HepG2 (cell line): ENCODE data around the gene ATP2B3. TPM values are rescaled to one million over a fixed set of nuclear protein-coding genes. Genes with fewer than 3 reads are reported as not detected.

ENCODE experiments used
- ATAC-seq: fragments of 200-7000 bp; cut with Tn5 transposase; 3 replicates; pipeline ENCODE4 v1.9.1; 2020; ENCODE audit warnings: mild to moderate bottlenecking, moderate library complexity
- BruUV-seq: library from RNA; stranded (reverse); fragments of 400-500 nt; replicated peaks from 2 replicates; lab custom pipeline; 2021; lab: Mats Ljungman, UMichigan
- CTCF ChIA-PET: fragments of 300-600 bp; formaldehyde crosslinking; extraction: SDS; loops from one replicate; lab custom pipeline; 2021; ENCODE audit warnings: low total read pairs, inconsistent platforms, low intra/inter-chr PET ratio; lab: Yijun Ruan, JAX
- POLR2A ChIA-PET: fragments of 350-600 bp; sonication (Branson Sonifier 250); formaldehyde crosslinking; loops from one replicate; lab custom pipeline; 2020; ENCODE audit warnings: antibody characterized with exemption, inconsistent platforms; lab: Yijun Ruan, JAX
- DNase-seq: peaks from one replicate; pipeline ENCODE4 v3.0.0-alpha.2; 2015; ENCODE audit warnings: low spot score
- FAIRE-seq: peaks from 3 replicates; lab custom pipeline; 2011; peaks lifted over from hg19 to GRCh38; lab: Jason Lieb, UNC
- H2AFZ ChIP-seq: one replicate; pipeline ENCODE4 v1.6.1; 2011; ENCODE audit warnings: low read length, inconsistent platforms
- H3K27ac ChIP-seq: fragments of 300-600 bp; 3 replicates; pipeline ENCODE4 v1.8.0; 2011; ENCODE audit warnings: mixed run types, mild to moderate bottlenecking, mixed read lengths, low read length, inconsistent platforms; ENCODE audit not compliant: insufficient read depth; ENCODE audit errors: extremely low read length
- H3K27me3 ChIP-seq, 2 experiments: fragments of 200-600 bp in 1 of 2; 2 replicates in 1 of 2; 3 replicates in 1 of 2; pipeline versions ENCODE4 v1.6.0 to v1.8.0; 2011; ENCODE audit warnings: low read length in 2 of 2, mild to moderate bottlenecking in 2 of 2, moderate library complexity in 2 of 2, inconsistent platforms in 1 of 2; ENCODE audit not compliant: insufficient read depth in 2 of 2, control insufficient read depth in 1 of 2
- H3K36me3 ChIP-seq, 2 experiments: fragments of 200-600 bp in 1 of 2; replicated peaks in 1 of 2; 2 replicates in 1 of 2; 3 replicates in 1 of 2; pipeline versions ENCODE4 v1.5.1 to v1.8.0; 2011; ENCODE audit warnings: low read length in 2 of 2, inconsistent platforms in 1 of 2; ENCODE audit not compliant: insufficient read depth in 2 of 2, control insufficient read depth in 1 of 2
- H3K4me1 ChIP-seq: 2 replicates; pipeline ENCODE4 v1.5.1; 2012; ENCODE audit warnings: low read length, inconsistent platforms; ENCODE audit not compliant: insufficient read depth
- H3K4me2 ChIP-seq: 2 replicates; pipeline ENCODE4 v1.6.0; 2011; ENCODE audit warnings: low read depth, low read length, inconsistent platforms
- H3K4me3 ChIP-seq, 3 experiments: fragments of 200-600 bp in 1 of 3; sonication (generic), shearing (Covaris generic) in 1 of 3; replicated peaks in 1 of 3; 2 replicates each; pipeline ENCODE4 v1.5.1; 2011 to 2016; ENCODE audit warnings: low read length in 3 of 3, inconsistent platforms in 2 of 3, low read depth in 2 of 3, mild to moderate bottlenecking in 2 of 3, control low read depth in 1 of 3, mixed read lengths in 1 of 3; ENCODE audit not compliant: insufficient read depth in 1 of 3
- H3K79me2 ChIP-seq: one replicate; pipeline ENCODE4 v1.6.1; 2011; ENCODE audit warnings: low read length, inconsistent platforms; ENCODE audit not compliant: insufficient read depth
- H3K9ac ChIP-seq: 2 replicates; pipeline ENCODE4 v1.6.0; 2011; ENCODE audit warnings: mild to moderate bottlenecking, low read depth, low read length, inconsistent platforms; ENCODE audit not compliant: insufficient read depth
- H3K9me3 ChIP-seq: 2 replicates; pipeline ENCODE4 v1.5.1; 2012; ENCODE audit warnings: mild to moderate bottlenecking, low read length
- H4K20me1 ChIP-seq: 2 replicates; pipeline ENCODE4 v1.6.0; 2011; ENCODE audit warnings: inconsistent platforms, mild to moderate bottlenecking, low read length, moderate library complexity; ENCODE audit not compliant: insufficient read depth
- ARNT2 ChIP-seq: sonication (generic); formaldehyde crosslinking; IDR thresholded peaks from 2 replicates; pipeline ENCODE4 v1.8.0; 2022; ENCODE audit warnings: mild to moderate bottlenecking, low read depth, missing genetic modification reagents, moderate library complexity
- EEA1 ChIP-seq: sonication (generic); formaldehyde crosslinking; IDR thresholded peaks from 2 replicates; pipeline ENCODE4 v1.5.1; 2020; ENCODE audit warnings: mild to moderate bottlenecking, missing genetic modification reagents, borderline replicate concordance
- EP300 ChIP-seq, 3 experiments: sonication (generic) in 1 of 3; formaldehyde crosslinking in 1 of 3; IDR thresholded peaks; 2 replicates each; pipeline versions ENCODE4 v1.5.1 to v1.6.1; 2011 to 2020; ENCODE audit warnings: low read depth in 2 of 3, low read length in 2 of 3, borderline replicate concordance in 1 of 3, improper control_type of control experiment in 1 of 3, mild to moderate bottlenecking in 1 of 3, missing genetic modification reagents in 1 of 3, moderate library complexity in 1 of 3
- HNRNPLL ChIP-seq: fragments of 200-400 bp; formaldehyde crosslinking; IDR thresholded peaks from 2 replicates; pipeline ENCODE4 v1.6.1; 2017; ENCODE audit warnings: mild to moderate bottlenecking, low read depth, low read length; ENCODE audit not compliant: poor library complexity, severe bottlenecking
- HOXA5 ChIP-seq: sonication (generic); formaldehyde crosslinking; IDR thresholded peaks from 2 replicates; pipeline ENCODE4 v1.4.0; 2020; ENCODE audit warnings: missing genetic modification reagents
- KDM2A ChIP-seq: sonication (generic); formaldehyde crosslinking; IDR thresholded peaks from 2 replicates; pipeline ENCODE4 v1.4.0; 2020; ENCODE audit warnings: low read depth, missing genetic modification reagents, borderline replicate concordance
- MAFF ChIP-seq: IDR thresholded peaks from 2 replicates; pipeline ENCODE4 v1.6.1; 2011; ENCODE audit warnings: low read depth, low read length, improper control_type of control experiment
- MAZ ChIP-seq, 2 experiments: sonication (generic) in 1 of 2; formaldehyde crosslinking in 1 of 2; IDR thresholded peaks; 2 replicates each; pipeline versions ENCODE4 v1.5.0 to v1.6.1; 2012 to 2020; ENCODE audit warnings: low read depth in 2 of 2, mild to moderate bottlenecking in 2 of 2, borderline replicate concordance in 1 of 2, improper control_type of control experiment in 1 of 2, low read length in 1 of 2, missing genetic modification reagents in 1 of 2, moderate library complexity in 1 of 2
- NR2F2 ChIP-seq: IDR thresholded peaks from 2 replicates; pipeline ENCODE4 v1.6.1; 2012; ENCODE audit warnings: low read depth, inconsistent platforms, borderline replicate concordance
- RBM39 ChIP-seq: fragments of 200-400 bp; formaldehyde crosslinking; IDR thresholded peaks from one replicate; pipeline ENCODE4 v1.6.1; 2018; ENCODE audit warnings: antibody characterized with exemption, mild to moderate bottlenecking, low read depth, low read length; ENCODE audit not compliant: poor library complexity, severe bottlenecking
- SP140L ChIP-seq: sonication (generic); formaldehyde crosslinking; IDR thresholded peaks from 2 replicates; pipeline ENCODE4 v1.4.0; 2020; ENCODE audit warnings: missing genetic modification reagents, borderline replicate concordance
- SP5 ChIP-seq: IDR thresholded peaks from 2 replicates; pipeline ENCODE4 v1.6.1; 2016; ENCODE audit warnings: low read depth, borderline replicate concordance
- STAG1 ChIP-seq: sonication (generic); formaldehyde crosslinking; IDR thresholded peaks from 2 replicates; pipeline ENCODE4 v1.4.0; 2020; ENCODE audit warnings: missing genetic modification reagents
- XRCC5 ChIP-seq: fragments of 200-400 bp; formaldehyde crosslinking; optimal IDR thresholded peaks from 2 replicates; pipeline ENCODE3; 2017; ENCODE audit warnings: mild to moderate bottlenecking, low read length
- ZNF331 ChIP-seq: sonication (generic); formaldehyde crosslinking; IDR thresholded peaks from 2 replicates; pipeline ENCODE4 v1.4.0; 2020; ENCODE audit warnings: missing genetic modification reagents
- ZNF816 ChIP-seq: sonication (generic); formaldehyde crosslinking; IDR thresholded peaks from 2 replicates; pipeline ENCODE4 v1.8.0; 2022; ENCODE audit warnings: missing genetic modification reagents, mild to moderate bottlenecking, borderline replicate concordance
- ZSCAN9 ChIP-seq: IDR thresholded peaks from 2 replicates; pipeline ENCODE4 v1.6.1; 2016; ENCODE audit warnings: borderline replicate concordance
- WGBS: methylation state at CpG from one replicate; pipeline ENCODE4 v1.1.6; 2017; ENCODE audit warnings: low lambda C conversion rate; 5-methylcytosine and 5-hydroxymethylcytosine counted together
- in situ Hi-C: cut with HindIII; loops from 2 replicates; pipeline ENCODE4 v1.10.0; 2017; ENCODE audit warnings: low pct_unique_long_range_greater_than_20kb; ENCODE audit not compliant: extremely low pct_ligation_motif_present
- intact Hi-C: fragments of 100-400 bp; cut with micrococcal nuclease; formaldehyde crosslinking; loops from one replicate; pipeline ENCODE4 v1.10.0; 2022; ENCODE audit not compliant: unreplicated experiment
- polyA plus RNA-seq, 8 experiments: library from polyadenylated mRNA; depleted of rRNA in 3 of 8; stranded (reverse) in 7 of 8; unstranded in 1 of 8; fragments of >200 nt; fragmentation: Illumina TruSeq in 4 of 8; extraction: Trizol in 4 of 8; gene quantifications; 2 replicates each; pipeline versions ENCODE4 v1.2.1 to v1.2.3, GENCODE V29; 2011 to 2016; ENCODE audit warnings: low read depth in 4 of 8, missing spikeins in 1 of 8, mixed read lengths in 1 of 8; ENCODE audit not compliant: insufficient read depth in 1 of 8
- total RNA-seq, 5 experiments: library from RNA; depleted of rRNA; stranded (reverse); fragments of >200 nt; fragmentation: Illumina TruSeq; extraction: Trizol; gene quantifications; 2 replicates each; pipeline ENCODE4 v1.2.3, GENCODE V29; 2016; ENCODE audit warnings: low read depth in 1 of 5
- TF ChIP-seq, protein P1 (sequence below): sonication (generic); formaldehyde crosslinking; IDR thresholded peaks from 2 replicates; pipeline ENCODE4 v1.5.0; 2020; ENCODE audit warnings: mild to moderate bottlenecking, missing genetic modification reagents, moderate library complexity
- TF ChIP-seq, protein P2 (sequence below): sonication (generic); formaldehyde crosslinking; IDR thresholded peaks from 2 replicates; pipeline ENCODE4 v1.4.0; 2020; ENCODE audit warnings: missing genetic modification reagents
- TF ChIP-seq, protein P3 (sequence below): sonication (generic); IDR thresholded peaks from 2 replicates; pipeline ENCODE4 v1.6.1; 2016; ENCODE audit warnings: low read depth, borderline replicate concordance

ATP2B3 gene
- total and polyA plus RNA-seq, 2 of the 13 experiments (the other 11 are each of a cell fraction or from before 2014, with no cell fraction given): not detected

DNA sequence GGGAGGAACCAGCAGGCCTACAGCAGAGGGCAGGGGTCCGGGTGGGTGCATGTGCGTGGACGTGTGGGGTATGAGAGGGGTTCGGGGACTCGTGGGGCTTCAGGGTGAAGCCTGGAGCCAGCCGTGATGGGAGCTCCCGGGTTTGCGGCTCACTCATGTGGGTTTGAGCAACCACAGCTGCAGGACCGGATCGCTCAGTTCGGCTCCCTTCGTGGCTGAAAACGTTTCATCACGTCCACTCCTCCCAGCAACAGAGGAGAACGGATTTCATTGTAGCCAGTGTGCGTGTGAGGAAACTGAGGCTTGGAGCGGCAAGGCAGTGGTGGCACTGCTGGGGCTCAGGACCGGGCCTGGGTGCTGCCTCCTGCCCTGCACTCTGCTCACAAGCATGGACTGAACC is 12.1 kb upstream of the ATP2B3 start (continued):
- TF ChIP-seq ZSCAN9 (CRISPR knock-in tag) (no peak), MAZ (IDR thresholded peaks at IDR 0.05; ENCODE audit: borderline replicate concordance, low read depth, low read length) (no peak), MAZ (CRISPR knock-in tag; IDR thresholded peaks at IDR 0.05; ENCODE audit: low read depth) (no peak), HOXA5 (CRISPR knock-in tag) (no peak), ARNT2 (CRISPR knock-in tag) (no peak), SP5 (no peak), EP300 (IDR thresholded peaks at IDR 0.05; ENCODE audit: low read depth in 2 of 2, low read length in 2 of 2) (no peak), EP300 (CRISPR knock-in tag; IDR thresholded peaks at IDR 0.05; ENCODE audit: borderline replicate concordance) (no peak), RBM39 (no peak), EEA1 (CRISPR knock-in tag) (no peak), SP140L (CRISPR knock-in tag) (no peak)

DNA sequence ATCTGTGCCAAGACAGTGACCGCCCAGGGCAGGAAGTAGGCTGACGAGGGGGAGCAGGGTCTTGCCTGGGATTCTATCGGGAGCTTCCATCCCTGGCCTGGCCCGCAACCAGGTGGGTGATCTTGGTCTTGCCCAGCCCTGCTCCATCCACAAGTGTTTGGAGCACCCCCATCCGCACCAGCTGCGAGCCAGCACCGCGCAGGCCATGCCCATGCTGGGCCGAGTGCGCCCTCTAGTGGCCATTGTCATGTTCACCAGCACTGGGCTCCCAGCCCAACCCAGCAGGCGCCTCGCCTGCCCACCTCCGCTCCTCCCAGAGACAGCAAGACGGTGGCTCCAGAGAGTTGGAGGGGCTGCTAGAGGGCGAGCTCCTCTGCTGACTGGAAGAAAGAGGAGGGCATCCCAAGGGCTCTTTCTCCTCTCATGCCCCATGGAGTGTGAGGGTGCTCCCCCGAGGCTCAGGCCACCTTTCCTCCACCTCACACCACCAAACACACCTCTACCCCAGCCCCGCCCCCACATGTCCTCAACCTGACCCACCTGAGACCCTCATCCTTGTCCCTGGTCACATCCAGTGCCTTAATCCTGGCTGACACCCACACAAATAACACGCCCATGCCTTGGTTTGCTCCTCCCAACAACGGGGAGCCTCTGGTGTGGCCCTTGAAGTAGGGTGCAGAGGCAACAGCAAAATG is 9.8 kb upstream of the ATP2B3 start:
- in situ Hi-C loops: loop anchor here (5.0 to 10.0 kb wide), 2 partner anchors 35 to 53 kb away; partner anchors contain the start of gene HAUS7
- peak; percentile 96 for ATAC-seq
- TF ChIP-seq ZNF816 (CRISPR knock-in tag) (no peak), HNRNPLL (peak; percentile 21), XRCC5 (peak; percentile 24), STAG1 (peak; percentile 91), MAFF (no peak), KDM2A (0 out of 2 replicates have a peak, but pooled peaks have one; percentile 43), NR2F2 (no peak), ZNF331 (CRISPR knock-in tag) (0 out of 2 replicates have a peak, but pooled peaks have one; percentile 53)
- TF ChIP-seq, protein P1, sequence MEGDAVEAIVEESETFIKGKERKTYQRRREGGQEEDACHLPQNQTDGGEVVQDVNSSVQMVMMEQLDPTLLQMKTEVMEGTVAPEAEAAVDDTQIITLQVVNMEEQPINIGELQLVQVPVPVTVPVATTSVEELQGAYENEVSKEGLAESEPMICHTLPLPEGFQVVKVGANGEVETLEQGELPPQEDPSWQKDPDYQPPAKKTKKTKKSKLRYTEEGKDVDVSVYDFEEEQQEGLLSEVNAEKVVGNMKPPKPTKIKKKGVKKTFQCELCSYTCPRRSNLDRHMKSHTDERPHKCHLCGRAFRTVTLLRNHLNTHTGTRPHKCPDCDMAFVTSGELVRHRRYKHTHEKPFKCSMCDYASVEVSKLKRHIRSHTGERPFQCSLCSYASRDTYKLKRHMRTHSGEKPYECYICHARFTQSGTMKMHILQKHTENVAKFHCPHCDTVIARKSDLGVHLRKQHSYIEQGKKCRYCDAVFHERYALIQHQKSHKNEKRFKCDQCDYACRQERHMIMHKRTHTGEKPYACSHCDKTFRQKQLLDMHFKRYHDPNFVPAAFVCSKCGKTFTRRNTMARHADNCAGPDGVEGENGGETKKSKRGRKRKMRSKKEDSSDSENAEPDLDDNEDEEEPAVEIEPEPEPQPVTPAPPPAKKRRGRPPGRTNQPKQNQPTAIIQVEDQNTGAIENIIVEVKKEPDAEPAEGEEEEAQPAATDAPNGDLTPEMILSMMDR (CRISPR knock-in tag): peak; percentile 94
- TF ChIP-seq, protein P2, sequence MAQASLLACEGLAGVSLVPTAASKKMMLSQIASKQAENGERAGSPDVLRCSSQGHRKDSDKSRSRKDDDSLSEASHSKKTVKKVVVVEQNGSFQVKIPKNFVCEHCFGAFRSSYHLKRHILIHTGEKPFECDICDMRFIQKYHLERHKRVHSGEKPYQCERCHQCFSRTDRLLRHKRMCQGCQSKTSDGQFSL (CRISPR knock-in tag): peak; percentile 78
- TF ChIP-seq, protein P3, sequence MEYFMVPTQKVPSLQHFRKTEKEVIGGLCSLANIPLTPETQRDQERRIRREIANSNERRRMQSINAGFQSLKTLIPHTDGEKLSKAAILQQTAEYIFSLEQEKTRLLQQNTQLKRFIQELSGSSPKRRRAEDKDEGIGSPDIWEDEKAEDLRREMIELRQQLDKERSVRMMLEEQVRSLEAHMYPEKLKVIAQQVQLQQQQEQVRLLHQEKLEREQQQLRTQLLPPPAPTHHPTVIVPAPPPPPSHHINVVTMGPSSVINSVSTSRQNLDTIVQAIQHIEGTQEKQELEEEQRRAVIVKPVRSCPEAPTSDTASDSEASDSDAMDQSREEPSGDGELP: peak; percentile 50; the same call in 1 of the 2 replicates

More for the DNA sequence above, 9.8 kb upstream of the ATP2B3 start:
- POLR2A ChIA-PET: no interaction called here
- Histone ChIP-seq H3K4me2 (no peak overlapping the region), H3K9me3 (no peaks in the 10 kb centered on the region), H2AFZ (no peak overlapping the region), H3K9ac (no peak overlapping the region), H3K27ac (no peak overlapping the region), H3K4me3 (no peak overlapping the region), H3K4me1 (no peaks in the 10 kb centered on the region), H4K20me1 (no peaks in the 10 kb centered on the region), H3K36me3 (no peaks in the 10 kb centered on the region), H3K27me3 (no peaks in the 10 kb centered on the region), H3K79me2 (no peaks in the 10 kb centered on the region)
- DNase-seq (peak; percentile 27), FAIRE-seq (peak; percentile 26)
- CTCF ChIA-PET: interaction anchor here (0.9 to 2.6 kb wide), 4 partner anchors 37 to 566 kb away, joined by 4 to 20 read pairs (median 12); partner anchors contain the start of gene HAUS7
- BruUV-seq: no TSS peak
- intact Hi-C loops: loop anchor here (1.0 kb wide), 2 partner anchors 36 to 46 kb away; no protein-coding TSS in a partner anchor
- 33% methylated on average over 3 of the region's 19 CpGs for WGBS
